HG03280 (cell line): Measurements from ENCODE around the gene COL9A1.

Source experiments
- ATAC-seq: cut with Tn5 transposase; IDR thresholded peaks from one replicate; pipeline ENCODE4 v1.9.1; 2021; ENCODE audit warnings: mild to moderate bottlenecking, moderate library complexity; ENCODE audit not compliant: unreplicated experiment

Gene COL9A1

GRCh38 chr6:70176842-70177550 lies 125.9 kb downstream of the COL9A1 start:
- ATAC-seq, result no peak

GRCh38 chr6:70175770-70176169 lies 127.1 kb downstream of the COL9A1 start:
- no peak for ATAC-seq

- no peak for ATAC-seq
Observed at GRCh38 chr6:70172252-70172651, 130.6 kb downstream of the COL9A1 start.

- ATAC-seq, result no peak
Observed at GRCh38 chr6:70171236-70171635, 131.6 kb downstream of the COL9A1 start.

- ATAC-seq, result no peak
Observed at GRCh38 chr6:70168681-70169377, 134.1 kb downstream of the COL9A1 start.
